Activated T-helper 9 cell treated with anti-CD3 and anti-CD28 coated beads, Interleukin-2, amount 50 U/mL, for 16 hours (primary cell): ENCODE data around the gene COX4I1.
"Not testable (repeated sequence)": the region's sequence is repeated elsewhere in the genome, so short reads cannot be mapped to it uniquely, and the experiment has no call there.

Experiments used
- DNase-seq: peaks from one replicate; pipeline ENCODE4 v3.0.0-alpha.2; 2020; ENCODE audit warnings: low read depth

COX4I1 gene

DNA sequence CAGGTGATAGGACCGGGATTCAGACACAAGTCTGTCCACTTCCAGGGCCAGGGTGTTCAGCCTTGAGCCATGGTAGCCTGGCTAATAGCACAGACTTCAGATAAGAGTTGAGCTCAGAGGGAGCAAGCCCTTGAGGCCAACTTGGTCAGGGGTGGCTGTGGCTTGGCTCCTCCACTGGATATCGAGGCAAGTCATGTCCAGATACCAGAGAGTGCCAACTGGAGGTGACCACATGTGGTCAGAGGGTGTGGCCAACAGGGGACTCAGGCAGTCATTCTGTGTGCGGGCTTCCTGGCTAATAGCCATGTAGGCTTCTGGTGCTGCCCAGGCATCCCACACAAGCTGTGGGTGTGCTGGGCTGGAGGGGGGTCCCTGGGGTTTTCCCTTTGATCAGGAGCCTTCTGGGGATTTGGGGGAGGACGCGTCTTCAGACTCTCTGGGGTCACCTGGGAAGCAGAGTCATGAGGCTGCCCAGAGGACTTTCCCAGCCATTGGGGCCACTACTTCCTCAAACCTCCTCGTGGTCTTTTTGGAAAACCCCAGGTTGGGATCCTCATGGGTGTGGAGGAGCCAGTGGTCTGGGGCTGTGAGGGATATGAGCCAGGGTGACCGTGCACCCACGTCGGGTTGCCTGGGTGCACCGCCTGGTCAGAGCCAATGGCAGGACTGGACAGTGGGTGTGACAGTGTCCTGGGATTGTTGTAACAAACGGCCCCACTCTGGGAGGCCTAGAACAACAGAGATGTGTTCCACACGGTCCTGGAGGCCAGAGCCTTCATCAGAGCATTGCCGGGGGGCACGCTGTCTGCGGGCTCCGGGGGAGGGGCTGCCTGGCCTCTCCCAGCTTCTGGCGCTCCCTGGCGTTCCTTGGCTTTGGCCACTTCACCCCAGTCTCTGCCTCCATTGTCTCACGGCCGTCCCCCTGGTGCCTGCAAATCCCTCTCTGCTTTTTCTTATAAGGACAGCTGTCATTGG is 25.0 kb downstream of the COX4I1 start:
- no peak for DNase-seq

DNA sequence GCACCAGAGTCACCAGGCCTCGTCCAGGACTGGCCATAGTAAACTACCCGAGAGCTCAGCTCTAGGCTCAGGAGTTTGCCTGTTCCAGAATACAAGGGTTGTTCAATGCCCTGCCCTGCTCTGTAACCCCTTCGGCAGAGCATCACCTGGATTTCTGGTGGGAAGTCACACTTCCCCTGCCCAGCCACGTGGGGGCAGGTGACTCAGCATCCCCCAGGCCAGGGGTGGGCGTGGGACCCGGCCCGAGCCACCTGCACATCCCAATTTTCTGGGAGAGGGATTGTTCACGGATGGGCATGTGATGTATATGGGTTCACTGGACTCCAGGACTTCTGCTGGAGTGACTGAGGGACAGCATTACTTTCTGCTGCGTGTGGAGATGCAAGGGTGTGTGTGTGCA is 25.8 kb downstream of the COX4I1 start:
- no peak for DNase-seq

DNA sequence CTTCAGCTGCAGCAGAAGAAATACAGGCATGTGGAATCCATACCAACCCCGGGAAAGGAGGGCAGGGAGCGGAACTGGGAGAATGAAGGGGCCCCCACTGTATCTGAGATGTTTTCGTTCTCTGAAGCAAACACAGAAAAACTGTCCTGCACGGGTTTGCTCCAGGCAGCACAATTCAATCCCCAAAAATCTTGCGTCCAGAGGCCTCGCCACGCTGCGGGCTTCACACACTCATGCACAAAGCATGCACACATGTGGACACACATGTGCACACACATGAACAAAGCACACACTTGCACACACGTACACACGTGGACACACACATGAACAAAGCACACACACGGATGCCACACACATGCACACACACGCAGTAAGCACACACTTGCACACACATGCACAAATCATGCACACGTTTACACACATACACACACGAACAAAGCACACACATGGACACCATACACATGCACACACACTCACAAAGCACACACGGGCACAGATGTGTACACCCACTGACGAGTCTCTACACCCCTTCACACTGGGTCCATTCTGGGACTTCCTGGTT is 27.3 kb downstream of the COX4I1 start:
- DNase-seq: no peak

- no peak for DNase-seq
These were observed 28.7 kb downstream of the COX4I1 start for GRCh38 chr16:85828166-85828565.

DNA sequence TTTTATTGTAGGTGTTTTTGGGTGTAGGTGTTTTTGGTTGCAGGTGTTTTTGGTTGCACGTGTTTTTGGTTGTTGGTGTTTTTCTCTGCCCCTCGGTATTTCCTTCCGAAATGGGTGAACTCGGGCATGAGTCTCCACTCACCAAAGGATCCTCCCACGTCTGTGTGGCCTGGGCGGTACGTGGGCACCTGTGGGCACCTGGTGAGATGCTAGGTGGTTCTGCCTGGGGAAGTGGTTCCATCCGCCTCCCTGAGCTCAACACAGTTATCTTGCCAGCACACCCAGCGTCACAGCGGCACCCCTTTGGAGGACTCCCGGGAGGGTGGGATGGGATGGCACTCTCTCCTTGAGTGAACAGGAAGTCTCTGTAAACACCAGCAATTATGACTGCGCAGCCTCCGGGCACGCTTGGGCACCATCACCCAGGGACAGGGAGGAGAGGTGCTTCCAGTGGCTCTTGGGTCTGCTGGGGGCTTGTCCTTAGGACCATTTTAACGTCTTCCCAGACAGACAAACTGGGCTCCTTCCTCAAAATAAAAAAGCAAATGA is 29.8 kb downstream of the COX4I1 start:
- DNase-seq: no peak

DNA sequence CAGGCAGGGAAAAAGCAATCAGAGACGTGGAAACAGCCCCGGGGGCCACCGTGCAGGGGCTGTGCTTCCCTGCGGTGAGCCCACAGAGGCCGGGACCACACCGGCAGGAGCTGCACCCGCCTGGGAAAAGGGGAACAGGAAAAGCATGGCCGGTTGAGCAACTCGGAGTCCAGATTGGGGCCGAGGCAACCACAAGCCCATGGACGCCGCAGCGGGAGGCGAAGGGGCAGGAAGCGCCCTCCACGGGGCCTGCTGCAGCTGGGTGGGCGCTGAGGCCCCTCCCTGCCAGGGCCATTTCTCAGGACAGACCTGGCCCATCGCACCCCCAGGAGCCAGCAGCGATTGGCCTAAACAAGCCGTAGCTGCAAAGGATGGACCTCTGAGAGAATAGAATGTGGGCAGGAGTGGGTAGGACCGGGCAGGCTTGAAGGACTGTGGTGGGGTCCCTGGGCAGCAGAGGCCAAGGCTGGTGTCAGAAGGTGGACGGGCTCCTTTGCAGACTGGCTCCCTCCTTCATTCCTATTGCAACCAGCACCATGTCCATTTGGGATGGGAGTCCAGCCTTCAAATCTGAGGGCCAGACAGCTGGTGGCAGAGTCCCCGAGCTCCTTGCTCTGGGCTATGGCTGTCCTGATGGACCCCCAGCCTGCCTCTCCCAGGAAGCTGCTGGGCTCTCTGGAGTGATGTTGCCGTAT is 30.4 kb downstream of the COX4I1 start:
- no peak for DNase-seq

DNA sequence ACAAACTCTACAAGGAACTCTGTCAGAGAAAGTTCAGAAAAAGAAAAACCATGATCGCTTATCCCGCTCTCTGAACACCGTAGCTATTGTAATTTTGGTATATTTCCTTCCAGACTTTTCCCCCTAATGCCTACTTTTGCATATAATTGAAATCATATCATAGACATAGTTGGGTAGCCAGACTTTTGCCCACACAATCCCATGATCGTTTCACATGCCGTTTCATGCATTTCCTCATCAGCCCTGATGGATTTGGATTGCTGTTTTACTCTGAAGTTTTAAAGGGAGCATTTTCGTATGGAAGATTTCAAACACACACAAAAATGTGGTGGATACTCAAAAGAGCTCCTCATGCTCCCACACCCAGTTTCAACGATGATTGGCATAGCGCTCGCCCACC is 31.3 kb downstream of the COX4I1 start:
- no peak for DNase-seq

DNA sequence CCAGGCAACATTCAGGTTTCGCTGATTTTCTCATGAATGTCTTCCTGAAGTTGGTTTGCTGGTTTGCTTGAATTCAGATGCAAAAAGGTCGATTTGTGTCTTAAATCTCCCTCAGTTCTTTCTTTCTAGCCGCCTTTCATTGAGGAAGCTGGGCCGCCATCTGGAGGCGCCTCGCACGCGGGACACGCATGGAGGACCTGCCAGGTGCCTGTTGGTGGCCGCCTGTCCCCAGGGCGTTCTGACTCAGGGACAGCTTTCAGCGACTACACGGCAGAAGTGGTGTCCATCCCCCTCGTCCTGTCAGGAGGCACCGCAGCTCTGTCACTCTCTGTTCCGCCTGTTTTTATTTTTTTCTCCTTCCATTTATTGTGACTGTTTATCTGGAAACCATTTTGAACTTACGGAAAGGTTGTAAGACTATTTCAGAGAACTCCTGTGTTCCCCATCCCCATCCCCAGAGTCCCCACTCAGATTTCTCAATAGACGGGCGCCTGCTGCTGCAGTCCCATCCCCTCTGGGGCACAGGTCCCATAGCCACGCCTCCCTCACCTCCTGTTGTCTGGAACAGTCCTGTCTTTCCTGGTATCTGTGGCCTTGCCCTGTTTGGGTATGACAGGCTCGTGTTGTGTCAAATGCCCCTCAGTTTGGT is 33.2 kb downstream of the COX4I1 start:
- no peak for DNase-seq

GRCh38 chr16:85833219-85833920 is 33.9 kb downstream of the COX4I1 start:
- DNase-seq: no peak

- no peak for DNase-seq
These were observed 35.2 kb downstream of the COX4I1 start for GRCh38 chr16:85834741-85835140.

- DNase-seq: no peak
These were observed 35.8 kb downstream of the COX4I1 start for GRCh38 chr16:85835227-85835751.

GRCh38 chr16:85835956-85836705 is 36.6 kb downstream of the COX4I1 start:
- no peak for DNase-seq

DNA sequence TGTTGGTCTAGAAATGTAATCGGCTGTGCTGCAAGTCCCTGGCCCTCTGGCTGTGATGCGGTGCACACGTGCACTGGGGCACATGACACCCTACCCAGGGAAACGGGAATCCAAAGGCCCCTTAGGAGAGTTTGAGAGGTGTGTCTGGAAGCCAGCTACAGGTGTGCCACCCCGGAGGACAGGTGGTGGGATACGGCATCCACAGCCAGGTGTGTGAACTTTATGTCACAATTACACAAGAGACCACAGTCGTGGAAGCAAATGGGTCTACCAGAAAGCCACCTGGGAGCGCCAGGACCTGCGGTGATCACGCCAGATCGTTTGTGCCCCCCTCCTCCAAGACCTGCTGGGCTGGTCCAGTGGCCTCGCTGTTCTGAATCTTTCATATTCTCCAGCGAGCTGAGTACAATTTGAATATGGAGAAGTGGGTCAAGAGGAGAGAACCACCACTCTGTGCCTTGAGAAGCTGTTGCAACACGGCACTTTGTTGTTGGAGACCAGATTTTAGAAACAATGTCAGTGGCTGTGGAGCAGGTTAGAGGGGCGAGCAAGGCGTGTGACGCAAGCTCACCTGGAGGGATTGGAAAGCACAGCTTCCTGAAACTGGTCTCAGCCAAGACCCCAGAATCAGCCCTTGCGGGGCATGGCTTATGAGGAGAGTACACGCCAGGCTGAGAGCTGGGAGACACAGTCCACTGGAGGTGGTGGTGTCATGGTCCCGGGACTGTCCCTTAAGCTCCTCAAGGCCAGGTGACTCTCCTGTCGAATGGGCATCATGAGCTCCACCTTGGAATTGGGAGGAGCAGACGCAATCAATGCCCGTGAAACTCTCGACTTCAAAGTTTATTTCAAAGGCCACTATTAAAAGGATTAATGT is 37.4 kb downstream of the COX4I1 start:
- DNase-seq: no peak

GRCh38 chr16:85837654-85838053 is 38.2 kb downstream of the COX4I1 start:
- not testable (repeated sequence) for DNase-seq

DNA sequence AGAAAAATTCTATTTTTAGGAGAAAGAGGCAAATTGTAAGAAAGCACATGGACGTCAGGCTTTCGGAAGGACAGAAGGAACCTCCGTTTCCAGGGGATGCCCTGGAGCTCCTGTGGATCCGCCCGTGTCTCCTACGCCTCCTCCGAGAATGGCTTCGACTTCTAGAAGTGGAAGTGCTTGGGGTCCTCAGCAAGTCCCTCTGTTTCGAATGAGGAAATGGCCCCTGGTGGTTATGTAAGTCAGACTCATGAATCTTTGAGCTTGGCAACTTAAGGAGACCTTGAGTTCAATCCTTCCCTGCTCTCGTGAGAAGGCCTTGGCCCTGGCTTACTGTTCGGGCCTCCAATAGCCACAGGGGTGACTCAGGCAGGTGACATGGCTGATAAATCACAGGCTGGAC is 38.9 kb downstream of the COX4I1 start:
- no peak for DNase-seq

- DNase-seq: no peak
These were observed 39.5 kb downstream of the COX4I1 start for GRCh38 chr16:85838876-85839585.

DNA sequence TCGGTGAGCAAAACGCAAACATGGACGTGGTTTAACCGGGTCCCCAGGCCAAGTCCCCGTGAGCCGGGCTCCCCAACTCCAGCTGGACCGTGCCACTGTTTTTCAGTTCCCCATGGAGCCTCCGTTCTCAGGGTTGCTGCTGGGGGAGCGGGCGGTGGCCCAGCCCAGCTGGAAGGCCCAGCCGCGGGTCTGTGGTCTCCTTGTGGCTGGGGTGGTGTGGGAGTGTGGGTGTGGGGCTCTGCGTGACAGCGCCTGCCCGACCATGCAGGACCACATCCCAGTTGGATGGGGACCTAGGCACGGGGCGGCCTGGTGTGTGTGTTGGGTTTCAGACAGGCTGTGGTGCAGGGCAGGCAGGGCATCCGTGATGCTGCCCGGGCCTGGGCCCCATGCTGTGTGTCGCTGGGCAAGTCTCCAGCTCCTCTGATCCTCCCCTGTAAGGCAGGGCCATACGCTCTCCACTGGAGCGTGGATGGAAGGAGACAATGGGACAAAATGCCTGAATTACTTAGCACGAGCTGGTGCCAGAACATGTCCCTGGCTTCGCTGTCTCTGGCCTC is 40.3 kb downstream of the COX4I1 start:
- DNase-seq: no peak

- no peak for DNase-seq
These were observed 40.9 kb downstream of the COX4I1 start for GRCh38 chr16:85840395-85840794.

- DNase-seq: no peak
These were observed 41.3 kb downstream of the COX4I1 start for GRCh38 chr16:85840801-85841200.
